Neutrophil (primary cell): Measurements from ENCODE around the gene PKP1.

ENCODE experiments used
- H3K27ac ChIP-seq: fragments of 200-600 bp; sonication (generic); 2 replicates; pipeline ENCODE4 v1.5.1; 2016; ENCODE audit warnings: mild to moderate bottlenecking, moderate library complexity
- H3K27me3 ChIP-seq: fragments of 200-600 bp; sonication (generic); 2 replicates; pipeline ENCODE4 v1.6.0; 2016; ENCODE audit warnings: mild to moderate bottlenecking
- H3K36me3 ChIP-seq: fragments of 200-600 bp; sonication (generic); 2 replicates; pipeline ENCODE4 v1.5.1; 2017
- H3K4me1 ChIP-seq, 2 experiments: fragments of 200-600 bp in 1 of 2; sonication (generic) in 1 of 2; 1 replicate in 1 of 2; 2 replicates in 1 of 2; pipeline versions ENCODE4 v1.5.1 to v1.6.1; 2013 to 2016; ENCODE audit warnings: low read depth in 1 of 2, low read length in 1 of 2, mild to moderate bottlenecking in 1 of 2, moderate library complexity in 1 of 2; ENCODE audit not compliant: control insufficient read depth in 1 of 2, insufficient read depth in 1 of 2
- H3K4me3 ChIP-seq, 2 experiments: fragments of 200-600 bp in 1 of 2; sonication (generic) in 1 of 2; 1 replicate in 1 of 2; 2 replicates in 1 of 2; pipeline ENCODE4 v1.5.1; 2013 to 2016; ENCODE audit warnings: low read depth in 1 of 2, low read length in 1 of 2, mild to moderate bottlenecking in 1 of 2, moderate library complexity in 1 of 2
- H3K9me3 ChIP-seq: fragments of 200-600 bp; sonication (generic); 2 replicates; pipeline ENCODE4 v1.5.1; 2016
- TF ChIP-seq, protein P1 (sequence below): fragments of 200-600 bp; sonication (generic); IDR thresholded peaks from 2 replicates; pipeline ENCODE4 v1.5.1; 2016; ENCODE audit warnings: antibody characterized with exemption

Gene PKP1

DNA sequence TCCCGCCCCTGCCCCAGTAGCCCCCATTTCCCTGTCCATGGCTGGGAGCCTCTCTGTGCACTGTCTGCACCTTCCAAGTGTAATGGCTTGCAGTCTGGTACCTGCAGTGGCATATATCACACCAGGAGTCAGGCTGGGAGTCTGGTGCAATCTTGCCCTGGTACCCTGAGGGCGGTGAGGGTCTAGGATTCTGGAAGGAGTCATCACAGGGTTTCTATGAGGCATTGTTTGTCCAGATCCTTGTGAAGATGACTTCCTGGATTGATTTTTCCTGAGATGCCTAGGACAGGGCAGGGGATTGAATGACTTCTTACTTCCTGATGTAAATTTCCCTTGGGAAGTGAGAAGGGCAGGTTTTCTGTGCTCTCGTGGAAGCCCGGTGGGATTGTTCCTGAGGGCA lies 5.9 kb upstream of the PKP1 start:
- H3K27ac ChIP-seq, result no peak overlapping the region
- H3K27me3 ChIP-seq, result peaks cover 44% of the 10 kb centered on the region

DNA sequence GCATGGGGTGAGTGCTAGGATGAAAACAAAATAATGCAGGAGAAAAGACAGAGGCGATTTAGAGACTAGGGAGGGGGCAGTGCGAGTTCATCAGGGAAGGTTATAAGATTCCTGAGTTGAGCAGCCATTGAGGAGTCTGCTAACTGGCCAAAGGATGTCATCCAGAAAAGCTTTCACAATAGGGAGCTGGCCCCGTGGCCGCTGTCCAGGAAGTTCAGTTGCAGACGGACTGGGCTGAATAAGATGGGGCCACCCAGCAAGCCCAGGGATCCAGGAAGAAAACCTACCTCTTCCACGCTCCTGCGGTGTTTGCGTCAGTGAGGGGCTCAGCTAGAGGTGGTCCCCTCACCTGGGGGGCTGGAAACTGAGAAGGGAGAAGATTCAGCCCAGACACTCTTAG lies 4.0 kb upstream of the PKP1 start:
- H3K36me3 ChIP-seq, result no peaks in the 10 kb centered on the region
- no peak overlapping the region for H3K27ac ChIP-seq
- no peaks in the 10 kb centered on the region for H3K4me1 ChIP-seq
- H3K4me3 ChIP-seq, result no peak overlapping the region
- TF ChIP-seq, protein P1, sequence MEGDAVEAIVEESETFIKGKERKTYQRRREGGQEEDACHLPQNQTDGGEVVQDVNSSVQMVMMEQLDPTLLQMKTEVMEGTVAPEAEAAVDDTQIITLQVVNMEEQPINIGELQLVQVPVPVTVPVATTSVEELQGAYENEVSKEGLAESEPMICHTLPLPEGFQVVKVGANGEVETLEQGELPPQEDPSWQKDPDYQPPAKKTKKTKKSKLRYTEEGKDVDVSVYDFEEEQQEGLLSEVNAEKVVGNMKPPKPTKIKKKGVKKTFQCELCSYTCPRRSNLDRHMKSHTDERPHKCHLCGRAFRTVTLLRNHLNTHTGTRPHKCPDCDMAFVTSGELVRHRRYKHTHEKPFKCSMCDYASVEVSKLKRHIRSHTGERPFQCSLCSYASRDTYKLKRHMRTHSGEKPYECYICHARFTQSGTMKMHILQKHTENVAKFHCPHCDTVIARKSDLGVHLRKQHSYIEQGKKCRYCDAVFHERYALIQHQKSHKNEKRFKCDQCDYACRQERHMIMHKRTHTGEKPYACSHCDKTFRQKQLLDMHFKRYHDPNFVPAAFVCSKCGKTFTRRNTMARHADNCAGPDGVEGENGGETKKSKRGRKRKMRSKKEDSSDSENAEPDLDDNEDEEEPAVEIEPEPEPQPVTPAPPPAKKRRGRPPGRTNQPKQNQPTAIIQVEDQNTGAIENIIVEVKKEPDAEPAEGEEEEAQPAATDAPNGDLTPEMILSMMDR, result no peak
- no peaks in the 10 kb centered on the region for H3K9me3 ChIP-seq
- peaks cover 63% of the 10 kb centered on the region for H3K27me3 ChIP-seq

More for the DNA sequence above, 5.9 kb upstream of the PKP1 start:
- H3K36me3 ChIP-seq, result no peaks in the 10 kb centered on the region
- no peak overlapping the region for H3K4me3 ChIP-seq
- H3K9me3 ChIP-seq, result no peaks in the 10 kb centered on the region
- no peaks in the 10 kb centered on the region for H3K4me1 ChIP-seq
- TF ChIP-seq, protein P1, result no peak

DNA sequence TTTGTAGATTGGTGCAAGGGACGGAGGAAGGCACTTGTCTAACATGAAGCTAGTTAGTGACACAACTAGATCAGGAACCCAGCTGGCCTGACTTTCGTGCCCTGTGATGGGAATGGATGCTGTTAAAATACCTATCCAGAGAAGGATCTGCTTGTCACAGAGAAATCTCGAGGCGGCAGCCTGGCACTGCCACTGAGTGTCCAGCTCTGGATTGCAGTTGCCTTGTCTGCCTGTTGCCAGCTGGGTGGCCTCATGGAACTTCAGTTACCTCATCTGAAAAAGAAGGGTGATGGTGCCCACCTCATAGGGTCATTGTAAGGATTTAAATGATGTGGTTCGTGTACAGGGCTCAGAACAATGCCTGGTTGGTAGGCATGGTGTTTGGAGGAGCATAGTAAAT lies 2.4 kb upstream of the PKP1 start:
- TF ChIP-seq, protein P1, result no peak
- Histone ChIP-seq H3K27me3 (peaks cover 76% of the 10 kb centered on the region), H3K27ac (no peak overlapping the region), H3K9me3 (no peaks in the 10 kb centered on the region), H3K4me3 (no peak overlapping the region), H3K4me1 (no peaks in the 10 kb centered on the region), H3K36me3 (no peaks in the 10 kb centered on the region)

DNA sequence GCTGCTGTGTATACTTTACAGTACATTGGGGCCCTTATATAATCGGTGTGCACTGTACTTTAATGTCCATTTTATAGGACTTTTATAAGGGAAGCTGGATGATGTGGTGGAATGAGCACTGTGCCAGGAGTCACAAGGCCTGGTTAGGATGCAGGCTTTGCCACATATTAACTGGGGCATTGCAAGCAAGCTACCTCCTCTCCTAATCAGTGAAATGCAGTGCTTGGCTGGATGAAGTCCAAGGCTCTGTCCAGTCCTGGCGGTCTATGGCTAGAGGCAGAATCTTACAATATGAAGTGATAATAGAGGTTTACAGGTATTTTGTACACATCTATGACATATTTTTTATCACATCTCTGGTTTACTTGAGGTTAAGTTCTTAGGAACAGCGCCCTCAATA lies 1.7 kb upstream of the PKP1 start:
- H3K27me3 ChIP-seq, result peaks cover 82% of the 10 kb centered on the region
- TF ChIP-seq, protein P1, result no peak

DNA sequence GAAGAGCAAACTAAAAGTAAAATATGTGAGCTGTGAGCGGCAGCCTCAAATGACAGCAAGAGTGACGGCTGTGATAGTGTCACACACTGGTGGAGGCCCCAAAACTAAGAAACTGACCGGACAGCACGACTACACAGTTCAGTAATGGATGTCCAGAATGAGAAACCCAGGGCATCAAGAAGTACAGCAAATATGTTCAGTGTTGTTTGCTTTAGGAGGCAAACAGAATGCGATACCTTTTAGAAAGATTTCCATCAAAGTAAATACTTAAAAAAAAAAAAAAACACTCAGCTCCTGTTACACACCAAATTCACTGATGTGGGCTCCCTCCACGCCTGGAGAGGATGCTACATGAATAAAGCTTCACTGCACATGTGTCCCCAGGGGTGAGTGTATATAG lies 1.1 kb upstream of the PKP1 start:
- no peaks in the 10 kb centered on the region for H3K9me3 ChIP-seq

More for the DNA sequence above, 1.7 kb upstream of the PKP1 start:
- Histone ChIP-seq H3K36me3 (no peaks in the 10 kb centered on the region), H3K4me1 (no peaks in the 10 kb centered on the region), H3K27ac (no peak overlapping the region), H3K4me3 (no peak overlapping the region), H3K9me3 (no peaks in the 10 kb centered on the region)

More for the DNA sequence above, 1.1 kb upstream of the PKP1 start:
- Histone ChIP-seq H3K27ac (no peak overlapping the region), H3K4me3 (no peak overlapping the region), H3K27me3 (peaks cover 88% of the 10 kb centered on the region), H3K36me3 (no peaks in the 10 kb centered on the region), H3K4me1 (no peaks in the 10 kb centered on the region)
- TF ChIP-seq, protein P1, result no peak
